Tibial nerve (tissue), 4 donors: ENCODE measurements around the gene OR10A5. TPM values are rescaled to one million over a fixed set of nuclear protein-coding genes. Genes with fewer than 3 reads are reported as not detected.
"Not testable (repeated sequence)": the region's sequence is repeated elsewhere in the genome, so short reads cannot be mapped to it uniquely, and the experiment has no call there.

Source experiments
- DNase-seq, 2 donors: peaks; one replicate each; pipeline ENCODE4 v3.0.0-alpha.2; 2019; ENCODE audit warnings: low spot score in 2 of 2
- H3K27ac ChIP-seq, 4 donors: fragments of 200-600 bp; sonication (generic) in 3 of 4; one replicate each; pipeline ENCODE4 v1.5.1; 2017 to 2019; ENCODE audit warnings: mild to moderate bottlenecking in 1 of 4
- H3K27me3 ChIP-seq, 2 donors: fragments of 200-600 bp; sonication (generic) in 1 of 2; one replicate each; pipeline versions ENCODE4 v1.5.1 to v1.6.0; 2017 to 2019
- H3K36me3 ChIP-seq, 3 donors: fragments of 200-600 bp; sonication (generic); one replicate each; pipeline ENCODE4 v1.5.1; 2018 to 2019
- H3K4me1 ChIP-seq, 4 donors: fragments of 200-600 bp; sonication (generic) in 3 of 4; one replicate each; pipeline ENCODE4 v1.5.1; 2017 to 2019
- H3K4me3 ChIP-seq, 4 donors: fragments of 200-600 bp; sonication (generic) in 3 of 4; one replicate each; pipeline ENCODE4 v1.5.1; 2017 to 2019; ENCODE audit warnings: mild to moderate bottlenecking in 1 of 4, moderate library complexity in 1 of 4
- H3K9me3 ChIP-seq, 4 donors: fragments of 200-600 bp; sonication (generic) in 3 of 4; one replicate each; pipeline ENCODE4 v1.5.1; 2017 to 2019
- EP300 ChIP-seq, 2 donors: sonication (generic); formaldehyde crosslinking; IDR thresholded peaks; one replicate each; pipeline ENCODE4 v1.6.1; 2017; ENCODE audit warnings: antibody characterized with exemption in 2 of 2, mild to moderate bottlenecking in 1 of 2
- POLR2A ChIP-seq, 2 donors: fragments of 450-650 bp; IDR thresholded peaks; one replicate each; pipeline ENCODE4 v1.6.1; 2017; ENCODE audit warnings: antibody characterized with exemption in 2 of 2, mild to moderate bottlenecking in 2 of 2, moderate library complexity in 2 of 2
- WGBS, 2 donors: methylation state at CpG; one replicate each; pipeline ENCODE4 v1.1.5; 2018; 5-methylcytosine and 5-hydroxymethylcytosine counted together
- total RNA-seq, 4 donors: library from RNA; depleted of rRNA; stranded (reverse); fragments of >200 nt; gene quantifications; one replicate each; pipeline ENCODE4 v1.1.0, GENCODE V29; 2016
- TF ChIP-seq, protein P1 (sequence below), 5 experiments: fragments of 200-600 bp in 3 of 5; fragments of 450-650 bp in 2 of 5; sonication (generic) in 3 of 5; IDR thresholded peaks; one replicate each; pipeline ENCODE4 v1.5.1; 2016 to 2019; ENCODE audit warnings: antibody characterized with exemption in 5 of 5, mild to moderate bottlenecking in 3 of 5, moderate library complexity in 2 of 5

OR10A5 gene
- total RNA-seq, 4 donors from 2014 or later: not detected

DNA sequence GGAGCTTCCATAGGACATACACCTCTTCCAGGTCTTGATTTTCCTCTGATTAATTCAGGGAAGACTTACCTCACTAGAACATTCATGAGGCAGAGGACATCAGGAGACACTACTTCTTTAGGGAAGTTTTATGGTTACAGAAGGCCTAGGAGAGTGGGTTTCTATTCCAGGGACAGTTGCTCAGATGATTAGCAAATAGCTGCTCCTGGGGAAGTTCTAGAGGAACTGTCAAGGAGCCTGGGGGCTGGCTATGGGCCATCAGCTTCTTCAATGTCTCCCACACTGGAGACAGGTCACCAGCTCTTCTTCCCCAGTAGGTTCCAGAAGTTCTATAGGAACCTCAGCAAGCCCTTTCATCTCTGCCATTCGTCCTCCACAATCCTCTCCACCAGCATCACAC, 11.5 kb upstream of the OR10A5 start:
- WGBS, 2 donors: 65 to 71% methylated on average over 1 of the region's 1 CpG
- Histone ChIP-seq H3K36me3 (no peaks in the 10 kb centered on the region), H3K27me3 (no peaks in the 10 kb centered on the region), H3K27ac (no peak overlapping the region), H3K9me3 (no peaks in the 10 kb centered on the region), H3K4me3 (no peak overlapping the region), H3K4me1 (no peaks in the 10 kb centered on the region)
- no peak for TF ChIP-seq POLR2A (IDR thresholded peaks at IDR 0.05)
- TF ChIP-seq, protein P1, sequence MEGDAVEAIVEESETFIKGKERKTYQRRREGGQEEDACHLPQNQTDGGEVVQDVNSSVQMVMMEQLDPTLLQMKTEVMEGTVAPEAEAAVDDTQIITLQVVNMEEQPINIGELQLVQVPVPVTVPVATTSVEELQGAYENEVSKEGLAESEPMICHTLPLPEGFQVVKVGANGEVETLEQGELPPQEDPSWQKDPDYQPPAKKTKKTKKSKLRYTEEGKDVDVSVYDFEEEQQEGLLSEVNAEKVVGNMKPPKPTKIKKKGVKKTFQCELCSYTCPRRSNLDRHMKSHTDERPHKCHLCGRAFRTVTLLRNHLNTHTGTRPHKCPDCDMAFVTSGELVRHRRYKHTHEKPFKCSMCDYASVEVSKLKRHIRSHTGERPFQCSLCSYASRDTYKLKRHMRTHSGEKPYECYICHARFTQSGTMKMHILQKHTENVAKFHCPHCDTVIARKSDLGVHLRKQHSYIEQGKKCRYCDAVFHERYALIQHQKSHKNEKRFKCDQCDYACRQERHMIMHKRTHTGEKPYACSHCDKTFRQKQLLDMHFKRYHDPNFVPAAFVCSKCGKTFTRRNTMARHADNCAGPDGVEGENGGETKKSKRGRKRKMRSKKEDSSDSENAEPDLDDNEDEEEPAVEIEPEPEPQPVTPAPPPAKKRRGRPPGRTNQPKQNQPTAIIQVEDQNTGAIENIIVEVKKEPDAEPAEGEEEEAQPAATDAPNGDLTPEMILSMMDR (IDR thresholded peaks at IDR 0.05): no peak
- TF ChIP-seq EP300 (IDR thresholded peaks at IDR 0.05): no peak
- no peak for DNase-seq

DNA sequence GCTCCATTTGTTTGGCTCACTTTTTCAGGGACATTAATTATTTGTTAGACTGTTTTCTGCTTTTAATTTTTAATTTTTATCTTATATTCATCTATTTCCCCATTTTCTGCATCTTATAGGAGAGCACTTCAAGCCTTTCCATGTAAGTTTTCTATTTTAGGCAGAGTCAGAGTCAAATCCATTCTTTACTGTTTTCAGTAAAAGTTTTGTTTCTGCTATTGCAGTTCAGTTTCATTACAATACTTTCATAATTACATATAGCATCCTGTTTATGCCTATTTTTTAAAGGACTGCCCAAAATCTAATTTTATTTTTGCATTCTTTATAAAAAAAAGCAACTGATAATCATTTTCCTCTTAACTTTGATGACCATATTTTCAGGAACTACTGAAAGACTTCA, 3.8 kb upstream of the OR10A5 start:
- TF ChIP-seq, protein P1 (IDR thresholded peaks at IDR 0.05): no peak
- TF ChIP-seq EP300 (IDR thresholded peaks at IDR 0.05): no peak
- no peak for TF ChIP-seq POLR2A (IDR thresholded peaks at IDR 0.05)
- H3K27ac ChIP-seq: no peak overlapping the region
- H3K36me3 ChIP-seq: no peaks in the 10 kb centered on the region
- no peak overlapping the region for H3K4me3 ChIP-seq
- DNase-seq: no peak
- H3K4me1 ChIP-seq: no peaks in the 10 kb centered on the region
- peaks cover 0 to 5% (median 0%) of the 10 kb centered on the region in 4 donors for H3K9me3 ChIP-seq
- H3K27me3 ChIP-seq: no peaks in the 10 kb centered on the region

DNA sequence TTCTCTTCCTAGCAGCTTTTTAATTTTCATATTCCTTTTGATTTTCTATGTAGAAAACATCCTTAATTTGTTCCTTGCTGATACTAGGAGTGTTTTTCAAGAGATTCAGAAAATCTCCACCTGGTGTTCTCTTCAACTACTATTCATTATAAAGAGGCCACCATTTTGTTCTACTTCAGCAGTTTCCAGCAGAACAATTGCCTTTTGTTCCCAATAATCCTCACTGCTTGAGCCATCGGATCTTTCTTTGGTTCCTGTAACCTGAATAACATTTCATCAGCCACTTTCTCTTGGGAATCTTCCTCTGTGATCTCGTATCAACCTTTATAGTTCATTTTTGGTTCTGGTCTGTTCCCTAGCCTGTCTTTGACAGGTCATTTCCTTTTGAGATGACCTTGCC, 1.8 kb upstream of the OR10A5 start:
- no peaks in the 10 kb centered on the region for H3K27me3 ChIP-seq
- DNase-seq: no peak
- no peaks in the 10 kb centered on the region for H3K36me3 ChIP-seq
- 33 to 43% methylated on average over 2 of the region's 2 CpGs for WGBS, 2 donors
- no peak overlapping the region for H3K27ac ChIP-seq
- no peak overlapping the region for H3K4me3 ChIP-seq
- H3K4me1 ChIP-seq: no peaks in the 10 kb centered on the region
- TF ChIP-seq POLR2A (IDR thresholded peaks at IDR 0.05): no peak
- TF ChIP-seq EP300 (IDR thresholded peaks at IDR 0.05): no peak
- TF ChIP-seq, protein P1 (IDR thresholded peaks at IDR 0.05): no peak
- peaks cover 0 to 5% (median 0%) of the 10 kb centered on the region in 4 donors for H3K9me3 ChIP-seq

DNA sequence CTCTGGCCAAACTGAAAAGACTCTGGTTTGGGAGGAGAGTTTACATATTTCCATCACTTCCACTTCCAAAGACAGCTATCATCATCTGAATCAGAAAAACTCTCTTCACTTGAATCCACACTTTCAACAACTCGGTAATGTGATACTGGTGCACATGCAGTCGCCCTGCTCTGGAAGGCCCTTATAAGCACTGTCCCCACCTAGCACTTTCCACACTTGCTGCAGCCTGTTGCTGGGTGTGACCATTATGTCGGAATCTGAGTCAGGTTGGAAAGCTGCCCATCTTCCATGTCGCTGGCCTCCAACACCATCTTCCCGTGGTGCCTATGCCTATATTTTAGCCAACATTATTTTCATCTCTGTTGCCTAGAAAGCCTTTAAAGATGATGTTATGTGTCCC, 1.1 kb upstream of the OR10A5 start:
- Histone ChIP-seq H3K36me3 (no peaks in the 10 kb centered on the region), H3K9me3 (peaks cover 0 to 5% (median 0%) of the 10 kb centered on the region in 4 donors), H3K27me3 (no peaks in the 10 kb centered on the region), H3K4me1 (no peaks in the 10 kb centered on the region), H3K4me3 (no peak overlapping the region), H3K27ac (no peak overlapping the region)
- 90 to 96% methylated on average over 5 of the region's 5 CpGs for WGBS, 2 donors
- TF ChIP-seq, protein P1 (IDR thresholded peaks at IDR 0.05): no peak
- TF ChIP-seq EP300 (IDR thresholded peaks at IDR 0.05) (no peak), POLR2A (IDR thresholded peaks at IDR 0.05) (no peak)
- DNase-seq: no peak

DNA sequence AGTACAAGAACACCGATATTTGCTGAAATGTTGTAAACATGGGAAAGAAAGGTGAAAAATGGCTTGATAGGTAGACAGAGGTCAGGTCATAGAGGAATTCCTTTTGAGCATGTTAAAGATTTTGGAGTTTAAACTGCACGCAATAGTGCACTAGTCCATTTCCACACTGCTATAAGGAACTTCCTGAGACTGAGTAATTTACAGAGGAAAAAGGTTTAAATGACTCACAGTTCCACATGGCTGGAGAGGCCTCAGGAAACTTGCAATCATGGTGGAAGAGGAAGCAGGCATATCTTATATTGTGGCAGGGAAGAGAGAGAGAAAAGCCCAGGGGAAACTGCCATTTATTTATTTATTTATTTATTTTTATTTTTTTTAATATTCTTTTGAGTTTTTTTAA, 5.0 kb downstream of the OR10A5 start:
- no peaks in the 10 kb centered on the region for H3K4me1 ChIP-seq
- peaks cover 0 to 14% (median 0%) of the 10 kb centered on the region in 4 donors for H3K9me3 ChIP-seq
- no peak for DNase-seq
- WGBS, 2 donors: 87 to 90% methylated on average over 2 of the region's 2 CpGs
- H3K36me3 ChIP-seq: no peaks in the 10 kb centered on the region
- H3K4me3 ChIP-seq: no peak overlapping the region
- TF ChIP-seq, protein P1 (IDR thresholded peaks at IDR 0.05): no peak
- no peak for TF ChIP-seq EP300 (IDR thresholded peaks at IDR 0.05)
- TF ChIP-seq POLR2A (IDR thresholded peaks at IDR 0.05): no peak
- H3K27ac ChIP-seq: no peak overlapping the region
- H3K27me3 ChIP-seq: no peaks in the 10 kb centered on the region

DNA sequence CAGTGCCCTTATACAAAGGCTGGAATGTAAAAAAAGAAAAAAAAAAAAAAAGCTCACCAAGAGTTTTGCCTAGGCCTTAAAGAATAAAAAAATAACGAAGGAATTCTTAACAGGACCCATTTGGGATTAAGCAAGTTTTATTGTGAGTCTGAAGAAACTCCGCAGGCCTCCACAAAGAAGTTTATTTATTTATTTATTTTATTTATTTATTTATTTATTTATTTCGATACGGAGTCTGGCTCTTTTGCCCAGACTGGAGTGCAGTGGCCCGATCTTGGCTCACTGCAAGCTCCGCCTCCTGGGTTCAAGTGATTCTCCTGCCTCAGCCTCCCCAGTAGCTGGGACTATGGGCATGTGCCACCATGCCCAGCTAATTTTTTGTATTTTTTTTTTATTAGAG, 9.3 kb downstream of the OR10A5 start:
- H3K27ac ChIP-seq, H3K36me3 ChIP-seq, H3K27me3 ChIP-seq, H3K4me1 ChIP-seq, DNase-seq, H3K4me3 ChIP-seq: not testable (repeated sequence)
- 92 to 96% methylated on average over 6 of the region's 6 CpGs for WGBS, 2 donors
- peaks cover 0 to 14% (median 0%) of the 10 kb centered on the region in 4 donors for H3K9me3 ChIP-seq
